GM12878 (cell line): Measurements from ENCODE around the gene ATP4B. TPM values are rescaled to one million over a fixed set of nuclear protein-coding genes. Genes with fewer than 3 reads are reported as not detected.

Experiments used
- ATAC-seq: fragments of 200-7000 bp; cut with Tn5 transposase; 3 replicates; pipeline ENCODE4 v1.9.1; 2020; ENCODE audit warnings: mild to moderate bottlenecking, moderate library complexity
- BruUV-seq: library from RNA; stranded (reverse); fragments of 400-500 nt; replicated peaks from 2 replicates; lab custom pipeline; 2021; lab: Mats Ljungman, UMichigan
- CTCF ChIA-PET: fragments of 300-600 bp; sonication (Branson Sonifier 250); formaldehyde crosslinking; extraction: SDS; loops from one replicate; lab custom pipeline; 2021; ENCODE audit warnings: inconsistent platforms; lab: Yijun Ruan, JAX
- POLR2A ChIA-PET: fragments of 350-600 bp; formaldehyde crosslinking; extraction: SDS; loops from one replicate; lab custom pipeline; 2021; ENCODE audit warnings: inconsistent platforms; lab: Charles Lee
- RAD21 ChIA-PET: fragments of 300-600 bp; sonication (Branson Sonifier 250); formaldehyde crosslinking; loops from one replicate; lab custom pipeline; 2023; ENCODE audit warnings: antibody characterized with exemption; ENCODE audit not compliant: unreplicated experiment; lab: Charles Lee
- SMC1A ChIA-PET: fragments of 300-600 bp; sonication (Branson Sonifier 250); formaldehyde crosslinking; loops from one replicate; lab custom pipeline; 2023; ENCODE audit not compliant: unreplicated experiment, uncharacterized antibody; lab: Charles Lee
- DNase-seq: peaks from one replicate; pipeline ENCODE4 v3.0.0-alpha.2; 2011; ENCODE audit warnings: low read depth, low spot score
- FAIRE-seq: peaks from 3 replicates; lab custom pipeline; 2011; peaks lifted over from hg19 to GRCh38; lab: Jason Lieb, UNC
- H2AFZ ChIP-seq: 2 replicates; pipeline ENCODE4 v1.6.0; 2011; ENCODE audit warnings: low read depth, low read length, control low read depth; ENCODE audit not compliant: control insufficient read depth
- H3K27ac ChIP-seq: 2 replicates; pipeline ENCODE4 v1.5.1; 2011; ENCODE audit warnings: control low read depth; ENCODE audit not compliant: control insufficient read depth, insufficient read depth
- H3K27me3 ChIP-seq, 2 experiments: replicated peaks in 1 of 2; 2 replicates each; pipeline versions ENCODE4 v1.6.0 to v1.6.1; 2011; ENCODE audit warnings: low read length in 1 of 2; ENCODE audit not compliant: control insufficient read depth in 2 of 2, insufficient read depth in 2 of 2
- H3K36me3 ChIP-seq, 2 experiments: 2 replicates each; pipeline ENCODE4 v1.5.1; 2011; ENCODE audit warnings: low read length in 1 of 2; ENCODE audit not compliant: control insufficient read depth in 2 of 2, insufficient read depth in 2 of 2
- H3K4me1 ChIP-seq: 2 replicates; pipeline ENCODE4 v1.6.1; 2011; ENCODE audit warnings: mild to moderate bottlenecking, low read length, moderate library complexity, mixed read lengths; ENCODE audit not compliant: control insufficient read depth, insufficient read depth
- H3K4me2 ChIP-seq: 2 replicates; pipeline ENCODE4 v1.6.0; 2011; ENCODE audit warnings: control low read depth; ENCODE audit not compliant: control insufficient read depth, insufficient read depth
- H3K4me3 ChIP-seq: fragments of 200-600 bp; sonication (generic); 2 replicates; pipeline ENCODE4 v1.5.1; 2016
- H3K79me2 ChIP-seq: 2 replicates; pipeline ENCODE4 v1.6.0; 2011; ENCODE audit warnings: low read length; ENCODE audit not compliant: control insufficient read depth, insufficient read depth
- H3K9ac ChIP-seq: 2 replicates; pipeline ENCODE4 v1.8.0; 2011; ENCODE audit warnings: low read length, control low read depth, mixed read lengths; ENCODE audit not compliant: control insufficient read depth, insufficient read depth
- H3K9me3 ChIP-seq: replicated peaks from 3 replicates; pipeline ENCODE4 v1.5.1; 2011; ENCODE audit warnings: mild to moderate bottlenecking, low read length; ENCODE audit not compliant: control insufficient read depth, insufficient read depth
- H4K20me1 ChIP-seq: 2 replicates; pipeline ENCODE4 v1.6.0; 2011; ENCODE audit not compliant: control insufficient read depth, insufficient read depth
- CHD1 ChIP-seq: IDR thresholded peaks from 2 replicates; pipeline ENCODE4 v1.6.1; 2012; ENCODE audit warnings: low read depth, low read length, improper control_type of control experiment
- EED ChIP-seq: sonication (generic); IDR thresholded peaks from 2 replicates; pipeline ENCODE4 v1.6.1; 2016; ENCODE audit warnings: antibody characterized with exemption, low read depth
- FOXM1 ChIP-seq: IDR thresholded peaks from 2 replicates; pipeline ENCODE4 v1.6.1; 2012; ENCODE audit warnings: low read depth, mild to moderate bottlenecking, inconsistent platforms, low read length, moderate library complexity
- MEF2A ChIP-seq: IDR thresholded peaks from 2 replicates; pipeline ENCODE4 v1.6.1; 2011; ENCODE audit warnings: low read depth, mild to moderate bottlenecking, low read length, moderate library complexity; ENCODE audit not compliant: insufficient read depth
- RB1 ChIP-seq: fragments of 450-650 bp; formaldehyde crosslinking; IDR thresholded peaks from 2 replicates; pipeline ENCODE4 v1.6.1; 2017; ENCODE audit warnings: mild to moderate bottlenecking, borderline replicate concordance
- SRF ChIP-seq, 2 experiments: IDR thresholded peaks; 2 replicates each; pipeline ENCODE4 v1.6.1; 2011; ENCODE audit warnings: low read depth in 2 of 2, low read length in 2 of 2, mild to moderate bottlenecking in 1 of 2, moderate library complexity in 1 of 2
- ZNF207 ChIP-seq: fragments of 450-650 bp; IDR thresholded peaks from 2 replicates; pipeline ENCODE4 v1.6.1; 2014; ENCODE audit warnings: antibody characterized with exemption, mild to moderate bottlenecking, borderline replicate concordance
- WGBS: methylation state at CpG from one replicate; pipeline ENCODE4 v1.1.6; 2016; ENCODE audit warnings: low lambda C conversion rate; ENCODE audit not compliant: insufficient replicate concordance, insufficient coverage; ENCODE audit errors: missing lambda C conversion rate; 5-methylcytosine and 5-hydroxymethylcytosine counted together
- in situ Hi-C: fragments of 300-500 bp; cut with MboI; formaldehyde crosslinking; loops from 9 replicates; pipeline ENCODE4 v1.14.3; 2018; ENCODE audit warnings: mixed read lengths
- intact Hi-C: fragments of 100-400 bp; cut with micrococcal nuclease; formaldehyde crosslinking; loops from one replicate; pipeline ENCODE4 v1.14.2; 2022; ENCODE audit not compliant: unreplicated experiment
- polyA plus RNA-seq, 11 experiments: library from polyadenylated mRNA; depleted of rRNA in 4 of 11; unstranded in 6 of 11; stranded (reverse) in 5 of 11; fragments of >200 nt; fragmentation: Nextera tagmentation in 4 of 11; fragmentation: Illumina TruSeq in 1 of 11; extraction: Ambion mirVana in 4 of 11; extraction: Trizol in 1 of 11; gene quantifications; 1 replicate in 1 of 11; 2 replicates in 10 of 11; pipeline versions ENCODE4 v1.2.1 to v1.2.3, GENCODE V29; 2011 to 2016; ENCODE audit warnings: inconsistent platforms in 2 of 11, missing spikeins in 2 of 11, low read depth in 1 of 11
- total RNA-seq, 4 experiments: library from RNA; depleted of rRNA in 3 of 4; stranded (reverse); fragments of >200 nt in 3 of 4; fragmentation: Illumina TruSeq in 1 of 4; extraction: Trizol in 1 of 4; gene quantifications; 2 replicates each; pipeline versions ENCODE4 v1.2.1 to v1.2.3, GENCODE V29; 2013 to 2021
- TF ChIP-seq, protein P1 (sequence below): fragments of 150-350 bp; IDR thresholded peaks from 2 replicates; pipeline ENCODE4 v1.6.1; 2014; ENCODE audit warnings: mild to moderate bottlenecking, low read depth, low read length
- TF ChIP-seq, protein P2 (sequence below): IDR thresholded peaks from 2 replicates; pipeline ENCODE4 v1.6.1; 2011; ENCODE audit warnings: low read depth, low read length, improper control_type of control experiment, borderline replicate concordance

Gene ATP4B
- total and polyA plus RNA-seq, 10 of the 15 experiments (the other 5 are each of a cell fraction or from before 2014, with no cell fraction given) = 0.05 to 0.33 (median 0.20) TPM; not detected in 4

DNA sequence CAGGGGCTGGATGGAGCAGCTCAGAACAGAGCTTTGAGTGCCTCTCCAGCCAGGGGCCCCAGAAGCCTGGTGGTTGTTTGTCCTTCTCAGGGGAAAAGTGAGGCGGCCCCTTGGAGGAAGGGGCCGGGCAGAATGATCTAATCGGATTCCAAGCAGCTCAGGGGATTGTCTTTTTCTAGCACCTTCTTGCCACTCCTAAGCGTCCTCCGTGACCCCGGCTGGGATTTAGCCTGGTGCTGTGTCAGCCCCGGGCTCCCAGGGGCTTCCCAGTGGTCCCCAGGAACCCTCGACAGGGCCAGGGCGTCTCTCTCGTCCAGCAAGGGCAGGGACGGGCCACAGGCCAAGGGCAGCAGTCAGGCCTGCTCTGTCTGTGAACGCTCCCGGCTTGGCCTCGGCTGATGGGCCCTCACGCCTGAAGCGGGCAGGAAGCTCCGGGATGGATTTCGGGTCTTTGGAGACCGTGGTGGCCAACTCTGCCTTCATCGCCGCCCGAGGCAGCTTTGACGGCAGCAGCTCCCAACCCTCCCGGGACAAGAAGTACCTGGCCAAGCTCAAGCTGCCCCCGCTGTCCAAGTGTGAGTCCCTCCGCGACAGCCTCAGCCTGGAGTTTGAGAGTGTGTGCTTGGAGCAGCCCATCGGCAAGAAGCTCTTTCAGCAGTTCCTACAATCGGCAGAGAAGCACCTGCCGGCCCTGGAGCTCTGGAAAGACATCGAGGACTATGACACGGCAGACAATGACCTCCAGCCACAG is 9.1 kb upstream of the ATP4B start, which contains the start of gene GRK1:
Gene GRK1, plus strand, starts transcription at position 269 of the 751 bp plus-strand sequence. Its CDS starts 168 bp downstream, at position 437.
- DNase-seq (no peak), FAIRE-seq (no peak), ATAC-seq (no peak)
- Histone ChIP-seq H3K27ac (no peak within 1 kb of the TSS), H3K36me3 (no peaks in the 10 kb centered on the region), H4K20me1 (no peaks in the 10 kb centered on the region), H3K27me3 (no peaks in the 10 kb centered on the region), H3K4me2 (no peak within 1 kb of the TSS), H3K79me2 (no peaks in the 10 kb centered on the region), H2AFZ (no peak within 1 kb of the TSS), H3K4me3 (no peak within 1 kb of the TSS), H3K9me3 (no peaks in the 10 kb centered on the region; the same call in 2 of the 3 replicates), H3K9ac (no peak within 1 kb of the TSS), H3K4me1 (no peaks in the 10 kb centered on the region)
- intact Hi-C loops (no loop called here), in situ Hi-C loops (no loop called here)
- RAD21 ChIA-PET = no interaction called here
- SMC1A ChIA-PET = no interaction called here
- CTCF ChIA-PET = no interaction called here
- BruUV-seq = no TSS peak
- TF ChIP-seq, protein P1, sequence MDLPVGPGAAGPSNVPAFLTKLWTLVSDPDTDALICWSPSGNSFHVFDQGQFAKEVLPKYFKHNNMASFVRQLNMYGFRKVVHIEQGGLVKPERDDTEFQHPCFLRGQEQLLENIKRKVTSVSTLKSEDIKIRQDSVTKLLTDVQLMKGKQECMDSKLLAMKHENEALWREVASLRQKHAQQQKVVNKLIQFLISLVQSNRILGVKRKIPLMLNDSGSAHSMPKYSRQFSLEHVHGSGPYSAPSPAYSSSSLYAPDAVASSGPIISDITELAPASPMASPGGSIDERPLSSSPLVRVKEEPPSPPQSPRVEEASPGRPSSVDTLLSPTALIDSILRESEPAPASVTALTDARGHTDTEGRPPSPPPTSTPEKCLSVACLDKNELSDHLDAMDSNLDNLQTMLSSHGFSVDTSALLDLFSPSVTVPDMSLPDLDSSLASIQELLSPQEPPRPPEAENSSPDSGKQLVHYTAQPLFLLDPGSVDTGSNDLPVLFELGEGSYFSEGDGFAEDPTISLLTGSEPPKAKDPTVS = no peak
- no peak for TF ChIP-seq FOXM1
- no peak for TF ChIP-seq ZNF207
- no peak for TF ChIP-seq MEF2A
- TF ChIP-seq CHD1 = no peak
- TF ChIP-seq EED = no peak
- TF ChIP-seq RB1 = no peak
- TF ChIP-seq SRF (IDR thresholded peaks at IDR 0.05; ENCODE audit: low read depth in 2 of 2, low read length in 2 of 2) = no peak
- TF ChIP-seq, protein P2, sequence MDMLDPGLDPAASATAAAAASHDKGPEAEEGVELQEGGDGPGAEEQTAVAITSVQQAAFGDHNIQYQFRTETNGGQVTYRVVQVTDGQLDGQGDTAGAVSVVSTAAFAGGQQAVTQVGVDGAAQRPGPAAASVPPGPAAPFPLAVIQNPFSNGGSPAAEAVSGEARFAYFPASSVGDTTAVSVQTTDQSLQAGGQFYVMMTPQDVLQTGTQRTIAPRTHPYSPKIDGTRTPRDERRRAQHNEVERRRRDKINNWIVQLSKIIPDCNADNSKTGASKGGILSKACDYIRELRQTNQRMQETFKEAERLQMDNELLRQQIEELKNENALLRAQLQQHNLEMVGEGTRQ = no peak
- 65% methylated on average over 32 of the region's 32 CpGs for WGBS
- POLR2A ChIA-PET = no interaction called here
